ENCODE measurements around the gene GRM8.

GRM8 gene

GRCh38 chr7:126436213-126436868, 816.4 kb downstream of the GRM8 start:
- no peak for DNase-seq (ENCODE audit: low read depth in 2 of 2)

- DNase-seq (ENCODE audit: low read depth in 2 of 2), result no peak
Observed at GRCh38 chr7:126426652-126427051, 826.1 kb downstream of the GRM8 start.

- no peak for DNase-seq (ENCODE audit: low read depth in 2 of 2)
Observed at GRCh38 chr7:126424985-126425384, 827.8 kb downstream of the GRM8 start.

- no peak for DNase-seq (ENCODE audit: low read depth in 2 of 2)
Observed at GRCh38 chr7:126419047-126419446, 833.7 kb downstream of the GRM8 start.

- no peak for DNase-seq (ENCODE audit: low read depth in 2 of 2)
Observed at GRCh38 chr7:126411821-126412383, 840.8 kb downstream of the GRM8 start.

- no peak for DNase-seq (ENCODE audit: low read depth in 2 of 2)
Observed at GRCh38 chr7:126411032-126411820, 841.5 kb downstream of the GRM8 start.

- no peak for DNase-seq (ENCODE audit: low read depth in 2 of 2)
Observed at GRCh38 chr7:126403040-126403439, 849.7 kb downstream of the GRM8 start.

GRCh38 chr7:126401918-126402317, 850.8 kb downstream of the GRM8 start:
- DNase-seq (ENCODE audit: low read depth in 2 of 2), result no peak

GRCh38 chr7:126398851-126399529, 853.8 kb downstream of the GRM8 start:
- DNase-seq (ENCODE audit: low read depth in 2 of 2), result no peak

GRCh38 chr7:126398285-126398684, 854.5 kb downstream of the GRM8 start:
- DNase-seq (ENCODE audit: low read depth in 2 of 2), result no peak

GRCh38 chr7:126394406-126394805, 858.3 kb downstream of the GRM8 start:
- DNase-seq (ENCODE audit: low read depth in 2 of 2), result no peak
